ENCODE measurements around the gene MCF2L. TPM values are rescaled to one million over a fixed set of nuclear protein-coding genes. Genes with fewer than 3 reads are reported as not detected.
"Not testable (repeated sequence)": the region's sequence is repeated elsewhere in the genome, so short reads cannot be mapped to it uniquely, and the experiment has no call there.

Gene MCF2L
- total RNA-seq, 1 experiment from 2014 or later: 5.8 TPM

GRCh38 chr13:113027095-113027494 is 58.1 kb downstream of the MCF2L start:
- Histone ChIP-seq H3K4me3 (no peak overlapping the region), H3K36me3 (no peaks in the 10 kb centered on the region), H3K27me3 (peaks cover 36% of the 10 kb centered on the region), H3K9me3 (no peaks in the 10 kb centered on the region)
- DNase-seq: no peak

- Histone ChIP-seq H3K4me3 (no peak overlapping the region), H3K27me3 (peaks cover 36% of the 10 kb centered on the region), H3K9me3 (no peaks in the 10 kb centered on the region), H3K36me3 (no peaks in the 10 kb centered on the region)
- no peak for DNase-seq
Observed at GRCh38 chr13:113027566-113027965, 58.6 kb downstream of the MCF2L start.

GRCh38 chr13:113028336-113029060 is 59.5 kb downstream of the MCF2L start:
- no peaks in the 10 kb centered on the region for H3K36me3 ChIP-seq
- no peak for DNase-seq
- peaks cover 26% of the 10 kb centered on the region for H3K27me3 ChIP-seq
- no peaks in the 10 kb centered on the region for H3K9me3 ChIP-seq
- H3K4me3 ChIP-seq: no peak overlapping the region

- no peak for DNase-seq
- H3K9me3 ChIP-seq: no peaks in the 10 kb centered on the region
- no peaks in the 10 kb centered on the region for H3K36me3 ChIP-seq
- peaks cover 21% of the 10 kb centered on the region for H3K27me3 ChIP-seq
- no peak overlapping the region for H3K4me3 ChIP-seq
Observed at GRCh38 chr13:113029061-113029445, 60.0 kb downstream of the MCF2L start.

GRCh38 chr13:113029487-113030258 is 60.7 kb downstream of the MCF2L start:
- Histone ChIP-seq H3K27me3 (peaks cover 15% of the 10 kb centered on the region), H3K36me3 (no peaks in the 10 kb centered on the region), H3K4me3 (no peak overlapping the region), H3K9me3 (no peaks in the 10 kb centered on the region)
- no peak for DNase-seq

- not testable (repeated sequence) for H3K9me3 ChIP-seq, H3K36me3 ChIP-seq, H3K4me3 ChIP-seq, DNase-seq
- H3K27me3 ChIP-seq: peaks cover 15% of the 10 kb centered on the region
Observed at GRCh38 chr13:113030259-113030640, 61.2 kb downstream of the MCF2L start.

- peaks cover 11% of the 10 kb centered on the region for H3K27me3 ChIP-seq
- H3K4me3 ChIP-seq: no peak overlapping the region
- H3K9me3 ChIP-seq: no peaks in the 10 kb centered on the region
- H3K36me3 ChIP-seq: no peaks in the 10 kb centered on the region
- DNase-seq: no peak
Observed at GRCh38 chr13:113031465-113031864, 62.5 kb downstream of the MCF2L start.

GRCh38 chr13:113032291-113032690 is 63.3 kb downstream of the MCF2L start:
- no peaks in the 10 kb centered on the region for H3K9me3 ChIP-seq
- peaks cover 7% of the 10 kb centered on the region for H3K27me3 ChIP-seq
- H3K36me3 ChIP-seq: no peaks in the 10 kb centered on the region
- no peak overlapping the region for H3K4me3 ChIP-seq
- DNase-seq: no peak

- Histone ChIP-seq H3K36me3 (no peaks in the 10 kb centered on the region), H3K9me3 (no peaks in the 10 kb centered on the region), H3K27me3 (peaks cover 5% of the 10 kb centered on the region), H3K4me3 (no peak overlapping the region)
- no peak for DNase-seq
Observed at GRCh38 chr13:113033054-113033850, 64.2 kb downstream of the MCF2L start.

- no peaks in the 10 kb centered on the region for H3K36me3 ChIP-seq
- H3K4me3 ChIP-seq: no peak overlapping the region
- DNase-seq: peak; percentile 31
- H3K27me3 ChIP-seq: peaks cover 5% of the 10 kb centered on the region; the same call in 1 of the 2 replicates
- no peaks in the 10 kb centered on the region for H3K9me3 ChIP-seq
Observed at GRCh38 chr13:113034451-113035212, 65.6 kb downstream of the MCF2L start.

- Histone ChIP-seq H3K36me3 (no peaks in the 10 kb centered on the region), H3K4me3 (no peak overlapping the region), H3K9me3 (no peaks in the 10 kb centered on the region), H3K27me3 (peaks cover 5% of the 10 kb centered on the region)
- no peak for DNase-seq
Observed at GRCh38 chr13:113035213-113035800, 66.3 kb downstream of the MCF2L start.

GRCh38 chr13:113036401-113036800 is 67.4 kb downstream of the MCF2L start:
- Histone ChIP-seq H3K36me3 (no peaks in the 10 kb centered on the region), H3K27me3 (peaks cover under 1% of the 10 kb centered on the region), H3K4me3 (no peak overlapping the region), H3K9me3 (no peaks in the 10 kb centered on the region)
- DNase-seq: no peak

GRCh38 chr13:113040031-113040430 is 71.0 kb downstream of the MCF2L start:
- Histone ChIP-seq H3K9me3 (no peaks in the 10 kb centered on the region), H3K27me3 (peaks cover 35% of the 10 kb centered on the region), H3K36me3 (no peaks in the 10 kb centered on the region), H3K4me3 (no peak overlapping the region)
- DNase-seq: no peak

- no peaks in the 10 kb centered on the region for H3K36me3 ChIP-seq
- no peak for DNase-seq
- peaks cover 42% of the 10 kb centered on the region for H3K27me3 ChIP-seq
- H3K9me3 ChIP-seq: no peaks in the 10 kb centered on the region
- H3K4me3 ChIP-seq: no peak overlapping the region
Observed at GRCh38 chr13:113040597-113041292, 71.7 kb downstream of the MCF2L start.

GRCh38 chr13:113041293-113041690 is 72.3 kb downstream of the MCF2L start:
- no peak for DNase-seq
- Histone ChIP-seq H3K36me3 (no peaks in the 10 kb centered on the region), H3K9me3 (no peaks in the 10 kb centered on the region), H3K4me3 (no peak overlapping the region), H3K27me3 (peaks cover 46% of the 10 kb centered on the region)

GRCh38 chr13:113041896-113042295 is 72.9 kb downstream of the MCF2L start:
- DNase-seq: no peak
- no peaks in the 10 kb centered on the region for H3K36me3 ChIP-seq
- H3K27me3 ChIP-seq: peaks cover 49% of the 10 kb centered on the region
- H3K9me3 ChIP-seq: no peaks in the 10 kb centered on the region
- no peak overlapping the region for H3K4me3 ChIP-seq
